BLaER1 (cell line): ENCODE measurements around the gene WNK1.

ENCODE experiments used
- H3K27ac ChIP-seq: shearing (Covaris generic); formaldehyde crosslinking; 2 replicates; pipeline ENCODE4 v1.8.1; 2022
- H3K27me3 ChIP-seq: shearing (Covaris generic); formaldehyde crosslinking; 2 replicates; pipeline ENCODE4 v1.8.1; 2022
- H3K36me3 ChIP-seq: shearing (Covaris generic); formaldehyde crosslinking; 2 replicates; pipeline ENCODE4 v1.8.1; 2022
- H3K4me1 ChIP-seq: shearing (Covaris generic); formaldehyde crosslinking; 2 replicates; pipeline ENCODE4 v1.8.1; 2022
- H3K4me2 ChIP-seq: shearing (Covaris generic); formaldehyde crosslinking; 2 replicates; pipeline ENCODE4 v1.8.1; 2022
- H3K4me3 ChIP-seq: shearing (Covaris generic); formaldehyde crosslinking; 2 replicates; pipeline ENCODE4 v1.8.1; 2022
- H3K9ac ChIP-seq: shearing (Covaris generic); formaldehyde crosslinking; 2 replicates; pipeline ENCODE4 v1.8.1; 2022
- H3K9me3 ChIP-seq: shearing (Covaris generic); formaldehyde crosslinking; 2 replicates; pipeline ENCODE4 v1.8.1; 2022
- H4K20me1 ChIP-seq: shearing (Covaris generic); formaldehyde crosslinking; 2 replicates; pipeline ENCODE4 v1.8.1; 2022
- Cebpa-rat ChIP-seq: shearing (Covaris generic); IDR thresholded peaks from 2 replicates; pipeline ENCODE4 v1.8.1; 2022

WNK1 gene

DNA sequence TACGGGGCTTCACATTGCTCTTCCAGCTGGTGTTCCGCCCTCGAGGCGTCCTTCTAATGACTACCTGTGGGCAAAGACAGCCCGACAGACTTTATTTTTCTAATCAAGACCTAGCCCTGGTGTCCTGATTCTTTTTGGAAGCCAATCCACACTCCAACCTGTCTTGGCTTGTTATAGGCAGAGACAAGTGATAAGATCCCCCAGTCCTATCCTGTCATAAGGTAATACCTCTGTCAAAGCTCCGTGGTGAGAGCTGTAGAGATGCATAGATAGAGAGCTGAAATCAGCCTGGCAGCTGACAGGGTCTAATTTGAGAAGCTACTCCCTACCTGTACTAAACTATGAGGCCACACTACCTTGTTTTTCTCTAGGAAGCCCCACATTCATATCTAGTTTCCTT lies 11.5 kb upstream of the WNK1 start:
- Histone ChIP-seq H3K9ac (no peak overlapping the region), H3K27ac (no peak overlapping the region), H3K4me2 (no peak overlapping the region), H4K20me1 (no peaks in the 10 kb centered on the region), H3K36me3 (no peaks in the 10 kb centered on the region), H3K9me3 (no peaks in the 10 kb centered on the region), H3K27me3 (no peaks in the 10 kb centered on the region), H3K4me3 (no peak overlapping the region), H3K4me1 (no peaks in the 10 kb centered on the region)
- TF ChIP-seq Cebpa-rat: no peak

- Histone ChIP-seq H3K4me1 (peaks cover 23% of the 10 kb centered on the region), H3K4me3 (no peak overlapping the region), H3K9me3 (no peaks in the 10 kb centered on the region), H4K20me1 (peaks cover 21% of the 10 kb centered on the region), H3K36me3 (no peaks in the 10 kb centered on the region), H3K27me3 (no peaks in the 10 kb centered on the region), H3K4me2 (peak overlapping the region; percentile 99), H3K27ac (peak overlapping the region; percentile 83), H3K9ac (peak overlapping the region; percentile 69; the same call in 1 of the 2 replicates)
- TF ChIP-seq Cebpa-rat: no peak
Measured at GRCh38 chr12:749751-750270, 2.6 kb upstream of the WNK1 start.

DNA sequence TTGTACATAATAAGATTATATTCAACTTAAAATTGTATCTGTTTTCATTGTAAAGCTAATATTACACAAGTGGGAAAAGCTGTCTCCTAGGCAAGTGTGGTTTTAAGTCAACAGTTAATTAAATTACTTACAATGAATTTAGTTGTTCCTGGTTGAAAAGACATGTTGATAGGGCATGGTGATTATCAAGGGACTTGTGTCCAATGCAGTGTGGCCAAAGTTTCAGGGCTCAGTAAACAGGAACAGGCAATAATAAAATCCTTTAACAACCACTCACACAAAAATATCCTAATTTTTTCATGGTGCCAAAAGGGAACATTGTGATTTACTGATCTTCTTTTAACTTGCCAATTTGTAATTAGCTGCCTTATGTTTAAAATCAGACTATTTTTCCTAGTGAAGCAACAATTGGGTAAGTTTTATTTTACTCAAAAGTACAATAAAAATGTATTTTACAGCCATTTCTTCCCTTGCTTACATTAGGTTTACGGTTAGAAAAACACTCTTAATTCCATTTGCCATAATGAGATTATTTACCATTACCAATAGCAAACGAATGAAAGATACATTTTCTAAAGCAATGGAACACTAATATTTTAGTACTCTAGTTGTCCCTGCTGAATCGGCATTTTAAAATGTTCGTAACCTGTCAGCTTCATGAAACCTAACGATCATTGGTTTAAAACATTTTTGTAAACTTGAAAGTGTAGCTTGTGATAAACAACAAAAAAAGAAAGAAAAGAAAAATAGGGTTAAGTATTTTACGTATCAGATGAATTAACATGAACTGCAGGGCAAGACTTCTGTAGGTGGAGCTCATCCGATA lies 1.8 kb upstream of the WNK1 start:
- H3K9ac ChIP-seq: peak overlapping the region; percentile 69; the same call in 1 of the 2 replicates
- H4K20me1 ChIP-seq: peaks cover 29% of the 10 kb centered on the region
- H3K36me3 ChIP-seq: no peaks in the 10 kb centered on the region
- peak overlapping the region; percentile 99 for H3K4me2 ChIP-seq
- TF ChIP-seq Cebpa-rat: no peak
- no peaks in the 10 kb centered on the region for H3K27me3 ChIP-seq
- H3K4me3 ChIP-seq: peak overlapping the region; percentile 96
- no peaks in the 10 kb centered on the region for H3K9me3 ChIP-seq
- H3K4me1 ChIP-seq: peaks cover 25% of the 10 kb centered on the region
- H3K27ac ChIP-seq: peak overlapping the region; percentile 83

- Histone ChIP-seq H3K9ac (peak overlapping the region; percentile 69), H3K9me3 (no peaks in the 10 kb centered on the region), H3K4me2 (peak overlapping the region; percentile 99), H3K27me3 (no peaks in the 10 kb centered on the region), H4K20me1 (peaks cover 37% of the 10 kb centered on the region), H3K36me3 (no peaks in the 10 kb centered on the region), H3K27ac (peak overlapping the region; percentile 83), H3K4me1 (peaks cover 33% of the 10 kb centered on the region), H3K4me3 (peak overlapping the region; percentile 96)
- no peak for TF ChIP-seq Cebpa-rat
Measured at GRCh38 chr12:751192-751998, 984 bp upstream of the WNK1 start.

GRCh38 chr12:752695-753610 lies 574 bp downstream of the WNK1 start:
- Histone ChIP-seq H3K9me3 (no peaks in the 10 kb centered on the region), H4K20me1 (peaks cover 52% of the 10 kb centered on the region), H3K36me3 (peaks cover 5% of the 10 kb centered on the region; the same call in 1 of the 2 replicates), H3K4me3 (peak overlapping the region; percentile 96), H3K4me2 (peak overlapping the region; percentile 89), H3K9ac (peak overlapping the region; percentile 94), H3K27me3 (no peaks in the 10 kb centered on the region), H3K4me1 (peaks cover 49% of the 10 kb centered on the region), H3K27ac (peak overlapping the region; percentile 89)
- TF ChIP-seq Cebpa-rat: no peak

GRCh38 chr12:753611-754472 lies 1.5 kb downstream of the WNK1 start:
- peaks cover 57% of the 10 kb centered on the region for H3K4me1 ChIP-seq
- peaks cover 5% of the 10 kb centered on the region; the same call in 1 of the 2 replicates for H3K36me3 ChIP-seq
- H4K20me1 ChIP-seq: peaks cover 61% of the 10 kb centered on the region

DNA sequence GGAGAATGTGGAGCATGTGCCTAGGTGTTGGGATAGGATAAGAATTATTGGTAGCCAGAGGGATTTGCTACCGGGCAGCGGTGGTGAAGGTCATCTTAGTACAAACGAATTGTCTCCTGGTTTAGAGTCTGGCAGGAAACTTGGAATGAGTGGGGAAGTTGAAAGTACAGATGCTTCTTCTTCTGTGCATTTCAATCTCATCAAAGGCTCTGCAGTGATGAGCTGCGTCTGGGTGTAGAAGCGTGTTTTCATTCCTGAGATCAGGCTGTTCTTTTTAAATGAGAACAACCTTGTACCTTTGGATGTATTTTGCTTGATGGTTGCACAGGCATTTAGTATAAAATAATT lies 2.1 kb downstream of the WNK1 start:
- Histone ChIP-seq H3K36me3 (peaks cover 5% of the 10 kb centered on the region; the same call in 1 of the 2 replicates), H3K27me3 (no peaks in the 10 kb centered on the region), H3K4me3 (peak overlapping the region; percentile 96), H3K4me1 (peaks cover 59% of the 10 kb centered on the region), H3K9me3 (no peaks in the 10 kb centered on the region), H3K4me2 (peak overlapping the region; percentile 89), H3K9ac (peak overlapping the region; percentile 94), H3K27ac (peak overlapping the region; percentile 89), H4K20me1 (peaks cover 67% of the 10 kb centered on the region)
- TF ChIP-seq Cebpa-rat: no peak

More at GRCh38 chr12:753611-754472, 1.5 kb downstream of the WNK1 start:
- no peaks in the 10 kb centered on the region for H3K9me3 ChIP-seq
- peak overlapping the region; percentile 89 for H3K27ac ChIP-seq
- H3K9ac ChIP-seq: peak overlapping the region; percentile 94
- H3K4me3 ChIP-seq: peak overlapping the region; percentile 96
- H3K27me3 ChIP-seq: no peaks in the 10 kb centered on the region
- peak overlapping the region; percentile 89 for H3K4me2 ChIP-seq
- no peak for TF ChIP-seq Cebpa-rat

DNA sequence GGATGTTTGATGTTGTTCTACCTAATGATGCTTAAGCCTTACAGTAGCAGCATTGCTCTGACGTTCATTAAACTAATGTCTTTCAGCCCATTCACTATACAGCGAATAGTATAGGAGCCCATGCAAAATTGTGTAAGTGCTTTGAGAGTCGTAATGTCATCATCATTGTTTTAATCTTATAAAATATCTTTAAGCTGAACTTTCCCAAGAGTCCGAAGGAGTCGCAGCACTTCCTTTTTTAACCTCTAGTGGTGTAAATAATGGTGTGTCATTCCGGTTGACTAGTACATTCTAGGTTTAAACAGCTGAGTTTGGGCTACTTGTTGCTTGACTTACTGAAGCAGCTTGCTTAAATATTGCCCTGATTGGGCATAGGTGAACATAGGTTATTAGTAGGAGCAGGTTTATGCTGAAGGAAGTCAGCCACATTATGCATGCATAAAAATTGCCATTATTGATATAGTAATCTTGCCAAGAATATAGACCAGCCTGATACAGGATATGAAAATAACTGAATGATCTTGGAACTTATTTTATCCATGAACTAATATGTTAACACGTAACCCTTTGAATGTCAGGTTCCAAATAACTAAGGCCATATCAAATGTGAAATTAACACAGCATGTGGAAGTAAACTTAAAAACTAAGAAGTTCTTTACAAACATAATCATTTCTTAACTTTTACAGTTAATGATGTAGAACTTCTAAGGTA lies 2.6 kb downstream of the WNK1 start:
- Histone ChIP-seq H3K9ac (peak overlapping the region; percentile 94), H3K4me1 (peaks cover 53% of the 10 kb centered on the region), H3K4me3 (peak overlapping the region; percentile 96), H3K27ac (no peak overlapping the region), H3K4me2 (peak overlapping the region; percentile 89), H3K36me3 (peaks cover 5% of the 10 kb centered on the region; the same call in 1 of the 2 replicates), H4K20me1 (peaks cover 73% of the 10 kb centered on the region), H3K27me3 (no peaks in the 10 kb centered on the region), H3K9me3 (no peaks in the 10 kb centered on the region)
- TF ChIP-seq Cebpa-rat: no peak
